Body of pancreas (tissue), 4 donors: Measurements from ENCODE around the gene TAP2.

Experiments used
- CTCF ChIP-seq, 7 experiments: fragments of 450-650 bp in 4 of 7; fragments of 200-600 bp in 3 of 7; sonication (generic) in 3 of 7; IDR thresholded peaks; one replicate each; pipeline ENCODE4 v1.5.1; 2016 to 2019; ENCODE audit warnings: antibody characterized with exemption in 7 of 7
- POLR2A ChIP-seq, 3 donors: fragments of 450-650 bp; IDR thresholded peaks; one replicate each; pipeline ENCODE4 v1.6.1; 2016; ENCODE audit warnings: antibody characterized with exemption in 3 of 3, mild to moderate bottlenecking in 2 of 3

GRCh38 chr6:32818867-32819266, 19.7 kb downstream of the TAP2 start:
- TF ChIP-seq CTCF (IDR thresholded peaks at IDR 0.05), result no peak
- TF ChIP-seq POLR2A (IDR thresholded peaks at IDR 0.05), result no peak
